ENCODE data around the gene CECR2.

CECR2 gene

DNA sequence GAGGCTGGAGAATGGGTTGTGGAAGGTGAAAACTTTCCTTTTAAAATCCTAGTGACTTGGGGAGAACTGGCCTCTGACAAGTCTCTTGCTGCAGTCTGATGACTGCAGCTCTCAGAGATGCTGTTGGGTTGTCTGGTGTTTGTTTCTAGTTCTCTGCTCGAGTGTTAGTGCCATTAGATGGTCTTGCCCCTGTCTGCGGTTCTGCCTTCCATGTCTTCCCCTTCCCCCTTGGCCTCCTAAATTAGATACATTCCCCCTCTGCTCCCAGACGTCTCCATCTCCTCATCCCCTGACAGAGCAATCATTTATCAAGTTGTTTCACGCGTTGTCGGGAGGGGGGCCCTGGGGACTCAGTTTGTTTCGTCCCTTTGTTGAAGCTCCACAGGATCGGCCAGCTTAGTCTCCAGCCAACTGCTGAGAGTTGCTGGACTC is 67.7 kb downstream of the CECR2 start:
- Histone ChIP-seq H3K27me3 (peaks cover 7% of the 10 kb centered on the region; the same call in 1 of the 2 replicates), H3K4me3 (ENCODE audit: low read depth, low read length) (no peak overlapping the region), H3K36me3 (no peaks in the 10 kb centered on the region), H3K4me1 (no peaks in the 10 kb centered on the region), H3K9me3 (no peaks in the 10 kb centered on the region)
- DNase-seq = no peak
- TF ChIP-seq, protein P1, sequence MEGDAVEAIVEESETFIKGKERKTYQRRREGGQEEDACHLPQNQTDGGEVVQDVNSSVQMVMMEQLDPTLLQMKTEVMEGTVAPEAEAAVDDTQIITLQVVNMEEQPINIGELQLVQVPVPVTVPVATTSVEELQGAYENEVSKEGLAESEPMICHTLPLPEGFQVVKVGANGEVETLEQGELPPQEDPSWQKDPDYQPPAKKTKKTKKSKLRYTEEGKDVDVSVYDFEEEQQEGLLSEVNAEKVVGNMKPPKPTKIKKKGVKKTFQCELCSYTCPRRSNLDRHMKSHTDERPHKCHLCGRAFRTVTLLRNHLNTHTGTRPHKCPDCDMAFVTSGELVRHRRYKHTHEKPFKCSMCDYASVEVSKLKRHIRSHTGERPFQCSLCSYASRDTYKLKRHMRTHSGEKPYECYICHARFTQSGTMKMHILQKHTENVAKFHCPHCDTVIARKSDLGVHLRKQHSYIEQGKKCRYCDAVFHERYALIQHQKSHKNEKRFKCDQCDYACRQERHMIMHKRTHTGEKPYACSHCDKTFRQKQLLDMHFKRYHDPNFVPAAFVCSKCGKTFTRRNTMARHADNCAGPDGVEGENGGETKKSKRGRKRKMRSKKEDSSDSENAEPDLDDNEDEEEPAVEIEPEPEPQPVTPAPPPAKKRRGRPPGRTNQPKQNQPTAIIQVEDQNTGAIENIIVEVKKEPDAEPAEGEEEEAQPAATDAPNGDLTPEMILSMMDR (IDR thresholded peaks at IDR 0.05; ENCODE audit: low read depth, low read length) = no peak

DNA sequence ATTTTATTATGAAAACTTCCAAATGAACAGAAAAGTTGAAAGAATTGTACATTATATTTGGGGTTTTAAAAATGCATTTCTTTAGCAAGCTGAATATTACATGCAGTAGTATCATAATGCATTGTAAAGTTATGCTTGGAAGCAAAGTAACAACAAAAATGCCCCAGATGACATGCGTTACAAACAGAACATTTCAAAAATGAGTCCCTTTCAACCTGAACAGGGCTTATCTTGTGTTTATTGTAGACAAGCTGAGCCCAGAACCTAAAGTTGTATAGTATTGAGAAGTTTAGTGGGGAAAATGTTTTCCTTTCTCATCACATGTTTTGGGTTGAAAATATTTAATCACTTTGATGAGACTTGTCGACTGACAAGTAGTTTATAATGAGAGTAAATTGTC is 68.8 kb downstream of the CECR2 start:
- peaks cover 9% of the 10 kb centered on the region; the same call in 1 of the 2 replicates for H3K27me3 ChIP-seq
- DNase-seq = no peak
- H3K9me3 ChIP-seq = no peaks in the 10 kb centered on the region
- H3K36me3 ChIP-seq = no peaks in the 10 kb centered on the region
- TF ChIP-seq, protein P1 (IDR thresholded peaks at IDR 0.05; ENCODE audit: low read depth, low read length) = no peak
- no peak overlapping the region for H3K4me3 ChIP-seq (ENCODE audit: low read depth, low read length)
- no peaks in the 10 kb centered on the region for H3K4me1 ChIP-seq

DNA sequence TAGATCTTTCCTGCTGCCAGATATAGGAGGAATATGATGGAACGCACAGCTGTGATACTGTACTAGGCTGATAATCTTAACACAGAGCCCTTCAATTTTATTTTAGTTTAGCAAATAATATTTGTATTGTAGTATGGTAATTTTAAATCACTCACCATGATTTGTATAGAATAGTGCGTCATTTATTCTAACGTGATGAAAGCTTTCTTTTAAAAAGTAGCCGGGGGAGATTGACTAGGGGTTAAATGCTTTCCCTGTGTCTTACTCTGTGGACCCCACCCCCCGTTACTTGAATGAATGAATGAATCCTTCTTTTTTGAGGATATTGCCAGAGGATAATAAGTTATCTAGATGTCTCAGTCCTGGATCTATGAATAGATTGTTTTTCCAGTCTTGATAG is 72.1 kb downstream of the CECR2 start:
- TF ChIP-seq, protein P1 (IDR thresholded peaks at IDR 0.05; ENCODE audit: low read depth, low read length) = no peak
- Histone ChIP-seq H3K4me3 (ENCODE audit: low read depth, low read length) (no peak overlapping the region), H3K36me3 (no peaks in the 10 kb centered on the region), H3K27me3 (peaks cover 8% of the 10 kb centered on the region; the same call in 1 of the 2 replicates), H3K9me3 (no peaks in the 10 kb centered on the region), H3K4me1 (no peaks in the 10 kb centered on the region)
- DNase-seq = no peak

DNA sequence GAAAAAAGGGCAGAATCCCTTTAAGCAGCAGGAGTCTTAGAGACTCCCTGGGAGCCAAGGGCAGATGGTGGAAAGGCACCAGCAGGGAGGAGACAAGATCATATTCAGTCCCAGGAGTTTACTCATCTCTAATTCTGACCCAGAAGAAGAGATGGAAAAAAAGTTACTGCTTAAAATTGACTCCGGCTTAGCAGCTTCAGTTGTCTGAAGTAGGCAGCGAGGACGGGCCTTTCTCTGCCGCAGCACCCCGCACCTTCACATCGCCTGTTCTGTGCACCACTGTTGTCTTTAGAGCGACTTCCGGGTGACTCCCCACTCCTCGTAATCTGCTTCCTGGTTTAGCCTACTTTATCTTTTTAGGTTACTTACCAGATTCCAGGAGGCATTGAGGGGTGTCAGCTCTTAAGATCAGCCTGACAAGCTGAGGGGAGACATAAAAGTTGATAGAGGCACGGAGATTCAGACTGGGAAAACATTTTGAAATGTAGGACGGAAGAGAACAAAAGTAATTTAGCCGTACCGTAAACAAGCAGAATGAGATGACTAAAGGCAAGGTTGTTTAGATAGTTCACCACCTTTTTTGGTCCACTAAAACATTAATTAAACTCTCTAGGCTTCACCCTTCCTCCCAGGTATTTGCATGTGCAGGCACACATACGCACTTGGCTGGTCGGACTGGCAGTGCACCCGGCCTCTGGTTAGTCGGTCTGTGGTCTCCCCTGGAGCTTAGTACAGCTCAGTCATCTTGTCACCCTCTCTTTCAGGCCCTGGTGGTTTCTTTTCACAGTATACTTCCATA is 74.3 kb downstream of the CECR2 start:
- TF ChIP-seq, protein P1 (IDR thresholded peaks at IDR 0.05; ENCODE audit: low read depth, low read length) = no peak
- no peak for DNase-seq
- no peaks in the 10 kb centered on the region for H3K9me3 ChIP-seq
- no peaks in the 10 kb centered on the region for H3K4me1 ChIP-seq
- H3K27me3 ChIP-seq = peaks cover 6% of the 10 kb centered on the region; the same call in 1 of the 2 replicates
- H3K36me3 ChIP-seq = no peaks in the 10 kb centered on the region
- H3K4me3 ChIP-seq (ENCODE audit: low read depth, low read length) = no peak overlapping the region

DNA sequence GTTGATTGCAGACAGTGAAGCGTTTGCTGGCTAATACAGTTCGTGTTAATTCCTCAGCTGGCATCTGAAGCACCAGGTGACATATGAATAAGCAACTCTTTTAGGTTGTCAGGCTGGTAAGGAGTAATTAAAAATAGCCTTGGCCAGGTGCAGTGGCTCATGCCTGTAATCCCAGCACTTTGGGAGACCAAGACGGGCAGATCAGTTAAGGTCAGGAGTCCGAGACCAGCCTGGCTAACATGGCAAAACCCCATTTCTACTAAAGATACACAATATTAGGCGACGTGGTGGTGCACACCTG is 74.9 kb downstream of the CECR2 start:
- Histone ChIP-seq H3K4me1 (no peaks in the 10 kb centered on the region), H3K27me3 (peaks cover 6% of the 10 kb centered on the region; the same call in 1 of the 2 replicates), H3K9me3 (no peaks in the 10 kb centered on the region), H3K4me3 (ENCODE audit: low read depth, low read length) (no peak overlapping the region), H3K36me3 (no peaks in the 10 kb centered on the region)
- TF ChIP-seq, protein P1 (IDR thresholded peaks at IDR 0.05; ENCODE audit: low read depth, low read length) = no peak
- DNase-seq = no peak

DNA sequence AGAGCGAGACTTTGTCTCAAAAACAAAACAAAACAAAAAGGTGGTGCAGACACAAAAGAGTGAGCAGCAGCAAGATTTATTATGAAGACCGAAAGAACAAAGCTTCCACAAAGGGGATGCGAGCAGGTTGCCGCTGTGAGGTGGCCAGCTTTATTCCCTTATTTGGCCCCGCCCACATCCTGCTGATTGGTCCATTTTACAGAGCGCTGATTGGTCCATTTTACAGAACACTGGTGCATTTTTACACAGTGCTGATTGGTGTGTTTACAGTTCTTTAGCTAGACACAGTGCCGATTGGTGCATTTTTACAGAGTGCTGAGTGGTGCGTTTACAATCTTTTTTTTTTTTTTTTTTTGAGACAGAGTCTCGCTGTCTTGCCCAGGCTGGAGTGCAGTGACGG is 77.4 kb downstream of the CECR2 start:
- H3K4me1 ChIP-seq = no peaks in the 10 kb centered on the region
- TF ChIP-seq, protein P1 (IDR thresholded peaks at IDR 0.05; ENCODE audit: low read depth, low read length) = no peak
- no peaks in the 10 kb centered on the region for H3K9me3 ChIP-seq
- DNase-seq = no peak
- H3K36me3 ChIP-seq = no peaks in the 10 kb centered on the region
- no peak overlapping the region for H3K4me3 ChIP-seq (ENCODE audit: low read depth, low read length)
- H3K27me3 ChIP-seq = peaks cover 5% of the 10 kb centered on the region; the same call in 1 of the 2 replicates

Measured in BE2C (cell line).